Measurements from ENCODE around the gene SPATA33. TPM values are rescaled to one million over a fixed set of nuclear protein-coding genes. Genes with fewer than 3 reads are reported as not detected.

The SPATA33 gene
- total and polyA plus RNA-seq, 10 of the 15 experiments (the other 5 are each of a cell fraction or from before 2014, with no cell fraction given), result 1.1 to 15.8 (median 7.6) TPM

DNA sequence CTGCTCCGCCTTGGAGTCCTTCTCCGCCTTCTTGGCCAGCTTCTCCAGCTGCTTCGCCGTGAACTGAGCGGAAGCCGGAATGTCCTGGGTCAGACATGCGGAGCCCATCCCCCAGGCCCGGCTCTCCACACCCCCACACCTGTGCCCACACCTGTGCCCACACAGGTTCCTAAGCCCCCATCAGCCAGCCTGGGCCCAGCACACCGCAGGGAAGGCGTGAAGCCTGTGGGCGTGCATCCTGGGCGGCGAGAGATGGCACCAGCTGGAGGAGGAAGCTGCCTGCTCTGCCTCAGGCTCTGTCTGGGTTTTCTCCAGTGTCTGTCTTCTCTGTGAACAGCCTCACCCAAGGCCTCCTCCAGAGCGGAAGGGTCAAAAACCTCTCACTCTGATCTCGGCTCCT is 6.1 kb upstream of the SPATA33 start:
- no TSS peak for BruUV-seq (replicated peaks)
- H3K4me3 ChIP-seq, result no peak overlapping the region
- ChIA-PET RAD21 (ENCODE audit: unreplicated experiment) (no interaction called here), POLR2A (no interaction called here), SMC1A (ENCODE audit: uncharacterized antibody, unreplicated experiment) (no interaction called here), CTCF (interaction anchor here (1.3 kb wide), 1 partner anchor 10 kb away, joined by 3 read pairs; no protein-coding TSS in a partner anchor)
- intact Hi-C loops (cut with micrococcal nuclease; ENCODE audit: unreplicated experiment) (no loop called here), in situ Hi-C loops (cut with MboI) (no loop called here)
- peaks cover 5% of the 10 kb centered on the region for H3K4me1 ChIP-seq (ENCODE audit: control insufficient read depth, insufficient read depth, low read length)
- H4K20me1 ChIP-seq (ENCODE audit: control insufficient read depth, insufficient read depth), result no peaks in the 10 kb centered on the region
- no peak overlapping the region for H3K4me2 ChIP-seq (ENCODE audit: control insufficient read depth, insufficient read depth)
- H3K9me3 ChIP-seq (replicated peaks; ENCODE audit: control insufficient read depth, insufficient read depth, low read length), result no peaks in the 10 kb centered on the region
- FAIRE-seq (no peak), DNase-seq (ENCODE audit: low read depth, low spot score) (no peak), ATAC-seq (no peak)
- peaks cover 27% of the 10 kb centered on the region for H3K79me2 ChIP-seq (ENCODE audit: control insufficient read depth, insufficient read depth, low read length)
- H3K27ac ChIP-seq (ENCODE audit: control insufficient read depth, insufficient read depth), result no peak overlapping the region
- H3K27me3 ChIP-seq (replicated peaks in 1 of 2; ENCODE audit: control insufficient read depth in 2 of 2, insufficient read depth in 2 of 2, low read length in 1 of 2), result no peaks in the 10 kb centered on the region
- H3K36me3 ChIP-seq (ENCODE audit: control insufficient read depth in 2 of 2, insufficient read depth in 2 of 2, low read length in 1 of 2), result peaks cover 9 to 18% of the 10 kb centered on the region in 2 experiments; a peak in 3 of 4 replicates
- no peak overlapping the region for H2AFZ ChIP-seq (ENCODE audit: control insufficient read depth, low read depth, low read length)
- no peak overlapping the region for H3K9ac ChIP-seq (ENCODE audit: control insufficient read depth, insufficient read depth, low read length)
- WGBS (ENCODE audit: insufficient coverage, insufficient replicate concordance, low lambda C conversion rate, missing lambda C conversion rate), result 98% methylated on average over 10 of the region's 15 CpGs
- TF ChIP-seq ZNF207 (IDR thresholded peaks at IDR 0.05; ENCODE audit: borderline replicate concordance), result no peak
- no peak for TF ChIP-seq CHD4 (IDR thresholded peaks at IDR 0.05)
- TF ChIP-seq ZBTB40 (IDR thresholded peaks at IDR 0.05; ENCODE audit: borderline replicate concordance), result no peak
- TF ChIP-seq, protein P1, sequence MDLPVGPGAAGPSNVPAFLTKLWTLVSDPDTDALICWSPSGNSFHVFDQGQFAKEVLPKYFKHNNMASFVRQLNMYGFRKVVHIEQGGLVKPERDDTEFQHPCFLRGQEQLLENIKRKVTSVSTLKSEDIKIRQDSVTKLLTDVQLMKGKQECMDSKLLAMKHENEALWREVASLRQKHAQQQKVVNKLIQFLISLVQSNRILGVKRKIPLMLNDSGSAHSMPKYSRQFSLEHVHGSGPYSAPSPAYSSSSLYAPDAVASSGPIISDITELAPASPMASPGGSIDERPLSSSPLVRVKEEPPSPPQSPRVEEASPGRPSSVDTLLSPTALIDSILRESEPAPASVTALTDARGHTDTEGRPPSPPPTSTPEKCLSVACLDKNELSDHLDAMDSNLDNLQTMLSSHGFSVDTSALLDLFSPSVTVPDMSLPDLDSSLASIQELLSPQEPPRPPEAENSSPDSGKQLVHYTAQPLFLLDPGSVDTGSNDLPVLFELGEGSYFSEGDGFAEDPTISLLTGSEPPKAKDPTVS (IDR thresholded peaks at IDR 0.05; ENCODE audit: low read depth, low read length), result no peak
- no peak for TF ChIP-seq CTCF (IDR thresholded peaks at IDR 0.05 in 2 of 3, conservative IDR thresholded peaks at IDR 0.05 in 1 of 3; ENCODE audit: control insufficient read depth in 2 of 3, extremely low read depth in 1 of 3, insufficient read depth in 1 of 3, low read depth in 3 of 3, low read length in 3 of 3)
- no peak for TF ChIP-seq IKZF1 (conservative IDR thresholded peaks at IDR 0.05)
- TF ChIP-seq SKIL (IDR thresholded peaks at IDR 0.05; ENCODE audit: low read depth, poor library complexity, severe bottlenecking), result no peak
- TF ChIP-seq MTA3 (IDR thresholded peaks at IDR 0.05; ENCODE audit: borderline replicate concordance, low read length), result no peak
- no peak for TF ChIP-seq RFX5 (IDR thresholded peaks at IDR 0.05; ENCODE audit: low read depth, low read length)
- TF ChIP-seq TAF1 (IDR thresholded peaks at IDR 0.05; ENCODE audit: borderline replicate concordance, low read depth, low read length), result no peak
- no peak for TF ChIP-seq BHLHE40 (IDR thresholded peaks at IDR 0.05; ENCODE audit: borderline replicate concordance in 1 of 2, low read depth in 2 of 2, low read length in 1 of 2)
- no peak for TF ChIP-seq PKNOX1 (IDR thresholded peaks at IDR 0.05)

Measured in GM12878 (cell line).